Progenitor cell of endocrine pancreas (in vitro differentiated cells): Measurements from ENCODE around the gene POC1A. TPM values are rescaled to one million over a fixed set of nuclear protein-coding genes. Genes with fewer than 3 reads are reported as not detected.

ENCODE experiments used
- DNase-seq: peaks from one replicate; pipeline ENCODE4 v3.0.0; 2021; ENCODE audit warnings: low spot score; ENCODE audit not compliant: unreplicated experiment
- H3K27ac Mint-ChIP-seq: 2 replicates; pipeline ENCODE4 v1.8.0; 2021; ENCODE audit warnings: mild to moderate bottlenecking, moderate library complexity, mixed read lengths
- H3K27me3 Mint-ChIP-seq: 2 replicates; pipeline ENCODE4 v1.8.0; 2021; ENCODE audit warnings: mixed read lengths
- H3K36me3 Mint-ChIP-seq: 2 replicates; pipeline ENCODE4 v1.8.0; 2022; ENCODE audit warnings: mixed read lengths; ENCODE audit not compliant: insufficient read depth
- H3K4me1 Mint-ChIP-seq: 2 replicates; pipeline ENCODE4 v1.8.0; 2021; ENCODE audit warnings: low read depth, mixed read lengths
- H3K4me3 Mint-ChIP-seq: 2 replicates; pipeline ENCODE4 v1.8.0; 2021; ENCODE audit warnings: low read depth, mild to moderate bottlenecking, moderate library complexity, mixed read lengths
- H3K9me3 Mint-ChIP-seq: 2 replicates; pipeline ENCODE4 v1.8.0; 2021; ENCODE audit warnings: low read depth, mixed read lengths
- CTCF ChIP-seq: fragments of 200-600 bp; sonication (generic); IDR thresholded peaks from one replicate; pipeline ENCODE4 v1.5.0; 2021; ENCODE audit warnings: antibody characterized with exemption, mild to moderate bottlenecking; ENCODE audit not compliant: unreplicated experiment
- total RNA-seq: library from RNA; stranded (reverse); gene quantifications from 2 replicates; pipeline ENCODE4 v1.2.1, GENCODE V29; 2021

The POC1A gene
- total RNA-seq, 1 donor from 2014 or later, result 14.5 TPM

DNA sequence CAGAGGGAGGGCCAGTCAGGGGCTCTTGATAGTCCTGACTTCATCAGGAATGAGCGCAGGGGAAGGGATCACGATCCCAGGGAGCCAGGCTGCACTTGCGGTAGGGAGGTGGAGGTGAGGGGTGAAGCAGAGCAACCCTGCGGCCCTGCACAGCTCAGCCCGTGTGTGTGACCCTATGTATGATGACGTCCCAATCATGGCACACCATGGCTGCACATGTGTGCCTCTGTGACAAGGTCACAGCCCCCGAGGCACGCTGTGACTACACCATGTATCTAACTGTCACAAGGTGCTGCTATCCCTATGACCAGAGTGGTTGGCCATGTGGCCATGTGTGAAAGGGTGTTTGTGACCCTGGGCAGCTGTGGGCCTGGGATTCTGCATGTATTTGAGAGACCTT lies 30.5 kb upstream of the POC1A start:
- Mint-ChIP-seq H3K36me3 (no peaks in the 10 kb centered on the region), H3K4me3 (no peak overlapping the region), H3K27me3 (no peaks in the 10 kb centered on the region), H3K27ac (no peak overlapping the region), H3K9me3 (no peaks in the 10 kb centered on the region), H3K4me1 (peaks cover 23% of the 10 kb centered on the region)
- no peak for DNase-seq
- TF ChIP-seq CTCF, result no peak

DNA sequence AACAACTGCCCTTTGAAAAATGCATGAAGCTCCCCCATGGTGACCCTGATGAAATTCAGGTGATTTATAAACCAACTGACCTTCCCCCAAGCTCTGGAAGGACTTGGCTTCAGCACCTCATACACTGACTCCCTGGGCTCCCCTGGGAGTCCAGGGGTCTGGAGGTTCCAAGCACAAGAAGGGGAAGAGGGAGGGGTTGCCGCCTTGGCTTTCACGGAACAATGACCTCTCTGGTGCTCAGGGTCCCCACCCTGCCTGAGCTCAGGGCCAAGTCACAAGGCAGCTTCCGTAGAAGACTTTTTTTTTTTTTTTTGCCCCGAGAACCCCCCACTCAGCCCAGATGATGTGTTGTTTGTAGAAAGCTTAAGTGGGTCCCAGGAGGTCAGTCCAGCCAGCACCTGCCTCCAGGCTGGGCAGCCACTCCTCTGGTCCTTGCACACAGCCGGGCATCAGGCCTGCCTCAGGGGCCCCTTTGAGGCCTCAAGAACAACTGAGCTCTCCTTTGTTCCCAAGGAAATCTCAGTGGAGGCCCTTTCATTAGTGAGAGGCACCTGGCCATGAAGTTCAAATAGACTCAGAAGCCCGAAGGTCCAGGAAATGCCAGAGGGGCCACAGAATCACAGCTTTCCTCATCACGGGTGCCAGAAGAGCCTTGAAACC lies 29.7 kb upstream of the POC1A start:
- no peaks in the 10 kb centered on the region for H3K27me3 Mint-ChIP-seq
- no peak overlapping the region for H3K4me3 Mint-ChIP-seq
- H3K9me3 Mint-ChIP-seq, result no peaks in the 10 kb centered on the region
- no peak for TF ChIP-seq CTCF
- no peaks in the 10 kb centered on the region for H3K36me3 Mint-ChIP-seq
- no peak for DNase-seq
- peak overlapping the region; percentile 24 for H3K27ac Mint-ChIP-seq
- peaks cover 20% of the 10 kb centered on the region for H3K4me1 Mint-ChIP-seq

- Mint-ChIP-seq H3K4me3 (no peak overlapping the region), H3K27ac (no peak overlapping the region), H3K36me3 (no peaks in the 10 kb centered on the region), H3K4me1 (peaks cover 18% of the 10 kb centered on the region), H3K27me3 (no peaks in the 10 kb centered on the region), H3K9me3 (no peaks in the 10 kb centered on the region)
- no peak for DNase-seq
- no peak for TF ChIP-seq CTCF
These were observed 28.5 kb upstream of the POC1A start for GRCh38 chr3:52182691-52183090.

DNA sequence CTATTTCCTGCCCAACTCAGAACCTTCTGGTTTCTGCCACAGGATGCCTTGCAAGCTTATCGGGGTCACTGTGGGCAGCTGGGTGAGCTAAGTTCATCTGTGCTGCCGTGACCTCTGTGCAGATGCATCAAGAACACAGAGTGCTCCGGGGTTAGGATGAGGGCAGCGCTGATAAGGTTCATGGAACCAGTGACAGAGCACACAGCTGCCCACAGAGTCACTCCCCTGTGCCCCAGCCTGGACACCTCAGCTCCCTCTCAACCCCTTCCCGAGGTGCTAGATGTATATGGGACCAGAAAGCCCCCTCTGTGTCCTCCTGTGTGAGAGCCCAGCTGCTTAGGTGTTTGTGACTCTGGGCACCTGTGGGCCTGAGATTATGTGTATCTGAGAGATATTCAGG lies 28.0 kb upstream of the POC1A start:
- H3K4me3 Mint-ChIP-seq, result no peak overlapping the region
- no peaks in the 10 kb centered on the region for H3K27me3 Mint-ChIP-seq
- no peaks in the 10 kb centered on the region for H3K9me3 Mint-ChIP-seq
- peaks cover 23% of the 10 kb centered on the region for H3K4me1 Mint-ChIP-seq
- no peak for DNase-seq
- no peak for TF ChIP-seq CTCF
- no peaks in the 10 kb centered on the region for H3K36me3 Mint-ChIP-seq
- no peak overlapping the region for H3K27ac Mint-ChIP-seq

DNA sequence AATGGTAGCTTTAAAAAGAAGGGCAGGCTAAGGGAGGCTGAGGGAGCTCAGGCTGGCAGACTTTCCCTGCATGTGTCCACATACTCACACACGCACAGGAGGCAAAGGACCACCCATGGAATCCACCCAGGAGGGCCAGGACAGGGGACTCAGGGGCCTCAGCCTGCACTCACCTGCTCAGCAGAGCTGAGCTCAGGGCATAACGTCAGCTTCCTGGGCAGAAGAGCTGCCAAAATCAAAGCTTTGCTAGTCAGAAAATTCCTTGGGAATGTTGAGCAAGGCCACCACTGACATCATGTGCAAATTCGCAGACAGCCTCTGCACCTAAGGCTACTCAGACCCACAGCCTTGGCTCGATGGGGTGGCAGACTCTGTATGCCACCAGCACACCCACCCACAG lies 27.3 kb upstream of the POC1A start:
- Mint-ChIP-seq H3K9me3 (no peaks in the 10 kb centered on the region), H3K4me3 (no peak overlapping the region), H3K4me1 (peaks cover 28% of the 10 kb centered on the region), H3K27me3 (no peaks in the 10 kb centered on the region), H3K27ac (no peak overlapping the region), H3K36me3 (no peaks in the 10 kb centered on the region)
- no peak for DNase-seq
- TF ChIP-seq CTCF, result no peak
